C4-2B (cell line): ENCODE results near the gene VSIG1.

ENCODE experiments used
- CTCF ChIP-seq: fragments of 450-650 bp; conservative IDR thresholded peaks from 2 replicates; pipeline ENCODE4 v1.5.1; 2017; ENCODE audit warnings: mild to moderate bottlenecking
- ZFX ChIP-seq: fragments of 450-650 bp; IDR thresholded peaks from 2 replicates; pipeline ENCODE4 v1.6.1; 2017

GRCh38 chrX:108059801-108060200 lies 14.9 kb downstream of the VSIG1 start:
- TF ChIP-seq CTCF (no peak), ZFX (no peak)
